OCI-LY1 (cell line): ENCODE results near the gene BTBD9.

ENCODE experiments used
- H2AFZ ChIP-seq: fragments of 200-600 bp; sonication (generic), shearing (Covaris generic); 2 replicates; pipeline ENCODE4 v1.6.0; 2014; ENCODE audit warnings: antibody characterized with exemption, mild to moderate bottlenecking, low read length
- H3F3A ChIP-seq: fragments of 200-600 bp; sonication (generic), shearing (Covaris generic); 2 replicates; pipeline ENCODE4 v1.6.0; 2014; ENCODE audit warnings: mild to moderate bottlenecking, antibody characterized with exemption, low read length, moderate library complexity; ENCODE audit not compliant: insufficient read depth
- H3K27ac ChIP-seq: fragments of 200-600 bp; sonication (generic); 2 replicates; pipeline ENCODE4 v1.5.1; 2014; ENCODE audit warnings: low read length, mixed run types, mild to moderate bottlenecking, low read depth; ENCODE audit not compliant: poor library complexity, severe bottlenecking
- H3K27me3 ChIP-seq: fragments of 200-600 bp; sonication (generic); 2 replicates; pipeline ENCODE4 v1.6.0; 2014; ENCODE audit warnings: antibody characterized with exemption, mild to moderate bottlenecking, low read length, moderate library complexity; ENCODE audit not compliant: insufficient read depth
- H3K36me3 ChIP-seq: fragments of 200-600 bp; sonication (generic); 2 replicates; pipeline ENCODE4 v1.6.1; 2014; ENCODE audit warnings: mild to moderate bottlenecking, antibody characterized with exemption, low read length, moderate library complexity, mixed read lengths; ENCODE audit not compliant: insufficient read depth
- H3K4me1 ChIP-seq: fragments of 200-600 bp; sonication (generic); 2 replicates; pipeline ENCODE4 v1.5.1; 2014; ENCODE audit warnings: mild to moderate bottlenecking, low read length, moderate library complexity; ENCODE audit not compliant: insufficient read depth, severe bottlenecking
- H3K4me2 ChIP-seq: fragments of 200-600 bp; sonication (generic), shearing (Covaris generic); 2 replicates; pipeline ENCODE4 v1.6.1; 2014; ENCODE audit warnings: low read length
- H3K4me3 ChIP-seq: fragments of 200-600 bp; sonication (generic); 2 replicates; pipeline ENCODE4 v1.5.1; 2014; ENCODE audit warnings: low read length, low read depth, mild to moderate bottlenecking, mixed read lengths; ENCODE audit not compliant: poor library complexity, severe bottlenecking
- H3K79me2 ChIP-seq: fragments of 200-600 bp; shearing (Covaris generic); 2 replicates; pipeline ENCODE4 v1.6.1; 2016; ENCODE audit warnings: mixed run types, low read length, mixed read lengths; ENCODE audit not compliant: insufficient read depth
- H3K9ac ChIP-seq: fragments of 200-600 bp; sonication (generic), shearing (Covaris generic); 2 replicates; pipeline ENCODE4 v1.6.1; 2014; ENCODE audit warnings: mild to moderate bottlenecking, low read length, mixed read lengths
- H3K9me2 ChIP-seq: fragments of 200-600 bp; sonication (generic), shearing (Covaris generic); 2 replicates; pipeline ENCODE4 v1.6.1; 2014; ENCODE audit warnings: low read depth, mild to moderate bottlenecking, low read length, mixed read lengths
- H3K9me3 ChIP-seq: fragments of 200-600 bp; shearing (Covaris generic); 2 replicates; pipeline ENCODE4 v1.6.1; 2014; ENCODE audit warnings: low read length, mixed read lengths
- H4K20me1 ChIP-seq: fragments of 200-600 bp; sonication (generic), shearing (Covaris generic); 2 replicates; pipeline ENCODE4 v1.6.0; 2016; ENCODE audit warnings: mild to moderate bottlenecking, low read length; ENCODE audit not compliant: insufficient read depth
- EZH2 ChIP-seq: fragments of 200-600 bp; sonication (generic), shearing (Covaris generic); IDR thresholded peaks from 2 replicates; pipeline ENCODE4 v1.8.0; 2017; ENCODE audit warnings: borderline replicate concordance, mixed run types, mild to moderate bottlenecking, antibody characterized with exemption, low read length, moderate library complexity, mixed read lengths
- TF ChIP-seq, protein P1 (sequence below): fragments of 200-600 bp; sonication (generic), shearing (Covaris generic); IDR thresholded peaks from 2 replicates; pipeline ENCODE4 v1.5.1; 2017; ENCODE audit warnings: mild to moderate bottlenecking, antibody characterized with exemption, low read length, moderate library complexity, mixed read lengths

Gene BTBD9

DNA sequence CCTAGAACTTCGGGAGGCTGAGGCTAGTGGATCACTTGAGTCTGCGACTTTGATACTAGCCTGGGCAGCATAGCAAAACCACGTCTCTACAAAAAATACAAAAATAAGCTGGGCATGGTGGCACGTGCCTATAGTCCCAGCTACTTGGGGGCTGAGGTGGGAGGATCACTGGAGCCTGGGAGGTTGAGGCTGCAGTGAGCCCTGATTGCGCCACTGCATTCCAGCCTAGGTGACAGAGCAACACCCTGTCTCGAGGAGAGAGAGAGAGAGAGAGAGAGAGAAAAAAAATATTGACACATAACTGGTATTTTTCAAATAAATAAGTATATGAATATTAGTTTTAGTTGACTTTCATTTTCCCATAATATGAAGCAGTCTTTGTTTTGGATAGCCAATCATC lies 222.2 kb downstream of the BTBD9 start:
- H3K4me3 ChIP-seq: no peak overlapping the region
- no peaks in the 10 kb centered on the region for H3K27me3 ChIP-seq
- no peak overlapping the region for H3K27ac ChIP-seq
- H3K4me1 ChIP-seq: no peaks in the 10 kb centered on the region
- H3K4me2 ChIP-seq: no peak overlapping the region
- H3K79me2 ChIP-seq: no peaks in the 10 kb centered on the region
- H3K9me2 ChIP-seq: no peaks in the 10 kb centered on the region
- no peaks in the 10 kb centered on the region for H3F3A ChIP-seq
- H2AFZ ChIP-seq: no peak overlapping the region
- TF ChIP-seq, protein P1, sequence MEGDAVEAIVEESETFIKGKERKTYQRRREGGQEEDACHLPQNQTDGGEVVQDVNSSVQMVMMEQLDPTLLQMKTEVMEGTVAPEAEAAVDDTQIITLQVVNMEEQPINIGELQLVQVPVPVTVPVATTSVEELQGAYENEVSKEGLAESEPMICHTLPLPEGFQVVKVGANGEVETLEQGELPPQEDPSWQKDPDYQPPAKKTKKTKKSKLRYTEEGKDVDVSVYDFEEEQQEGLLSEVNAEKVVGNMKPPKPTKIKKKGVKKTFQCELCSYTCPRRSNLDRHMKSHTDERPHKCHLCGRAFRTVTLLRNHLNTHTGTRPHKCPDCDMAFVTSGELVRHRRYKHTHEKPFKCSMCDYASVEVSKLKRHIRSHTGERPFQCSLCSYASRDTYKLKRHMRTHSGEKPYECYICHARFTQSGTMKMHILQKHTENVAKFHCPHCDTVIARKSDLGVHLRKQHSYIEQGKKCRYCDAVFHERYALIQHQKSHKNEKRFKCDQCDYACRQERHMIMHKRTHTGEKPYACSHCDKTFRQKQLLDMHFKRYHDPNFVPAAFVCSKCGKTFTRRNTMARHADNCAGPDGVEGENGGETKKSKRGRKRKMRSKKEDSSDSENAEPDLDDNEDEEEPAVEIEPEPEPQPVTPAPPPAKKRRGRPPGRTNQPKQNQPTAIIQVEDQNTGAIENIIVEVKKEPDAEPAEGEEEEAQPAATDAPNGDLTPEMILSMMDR: no peak
- no peak for TF ChIP-seq EZH2
- H3K9me3 ChIP-seq: no peaks in the 10 kb centered on the region
- H3K9ac ChIP-seq: no peak overlapping the region
- H3K36me3 ChIP-seq: no peaks in the 10 kb centered on the region
- no peaks in the 10 kb centered on the region for H4K20me1 ChIP-seq

DNA sequence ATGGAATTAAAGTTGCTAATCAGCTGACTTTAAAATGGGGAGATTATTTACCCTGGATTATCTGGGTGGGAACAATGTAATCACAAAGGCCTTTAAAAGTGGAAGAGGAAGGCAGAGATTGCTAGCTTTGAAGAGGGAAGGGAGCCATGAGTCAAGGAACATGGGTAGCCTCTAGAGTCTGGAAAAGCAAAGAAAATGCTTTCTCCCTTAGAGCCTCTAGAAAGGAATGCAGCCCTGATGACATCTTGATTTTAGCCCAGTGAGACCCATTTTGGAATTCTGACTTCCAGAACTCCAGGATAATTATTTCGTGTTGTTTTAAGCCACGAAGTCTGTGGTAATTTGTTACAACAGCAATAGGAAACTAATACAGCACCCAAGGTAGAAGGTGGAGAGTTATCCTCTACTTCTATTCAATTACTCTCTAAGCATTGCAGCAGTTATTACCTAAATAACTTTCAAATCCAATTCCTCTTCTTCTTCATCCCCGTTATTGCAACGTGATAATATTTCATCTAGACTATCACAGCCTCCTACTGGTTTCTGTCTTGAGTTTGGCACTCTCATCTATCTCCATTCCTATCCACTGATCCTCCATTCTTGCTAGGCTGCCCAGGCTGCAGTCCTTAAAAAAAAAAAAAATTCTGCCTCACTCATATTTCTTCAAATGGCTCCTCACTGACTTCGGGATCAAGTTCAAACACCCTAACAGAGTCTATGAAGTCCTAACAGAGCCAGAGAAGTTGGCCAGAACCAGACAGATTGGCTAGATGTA lies 224.3 kb downstream of the BTBD9 start:
- Histone ChIP-seq H3K9me2 (no peaks in the 10 kb centered on the region), H3K4me1 (no peaks in the 10 kb centered on the region), H3K4me2 (no peak overlapping the region), H3K9ac (no peak overlapping the region), H2AFZ (no peak overlapping the region), H4K20me1 (no peaks in the 10 kb centered on the region), H3K79me2 (no peaks in the 10 kb centered on the region), H3K9me3 (no peaks in the 10 kb centered on the region), H3K36me3 (no peaks in the 10 kb centered on the region), H3F3A (no peaks in the 10 kb centered on the region), H3K27ac (no peak overlapping the region), H3K4me3 (no peak overlapping the region), H3K27me3 (no peaks in the 10 kb centered on the region)
- TF ChIP-seq, protein P1: no peak
- no peak for TF ChIP-seq EZH2

DNA sequence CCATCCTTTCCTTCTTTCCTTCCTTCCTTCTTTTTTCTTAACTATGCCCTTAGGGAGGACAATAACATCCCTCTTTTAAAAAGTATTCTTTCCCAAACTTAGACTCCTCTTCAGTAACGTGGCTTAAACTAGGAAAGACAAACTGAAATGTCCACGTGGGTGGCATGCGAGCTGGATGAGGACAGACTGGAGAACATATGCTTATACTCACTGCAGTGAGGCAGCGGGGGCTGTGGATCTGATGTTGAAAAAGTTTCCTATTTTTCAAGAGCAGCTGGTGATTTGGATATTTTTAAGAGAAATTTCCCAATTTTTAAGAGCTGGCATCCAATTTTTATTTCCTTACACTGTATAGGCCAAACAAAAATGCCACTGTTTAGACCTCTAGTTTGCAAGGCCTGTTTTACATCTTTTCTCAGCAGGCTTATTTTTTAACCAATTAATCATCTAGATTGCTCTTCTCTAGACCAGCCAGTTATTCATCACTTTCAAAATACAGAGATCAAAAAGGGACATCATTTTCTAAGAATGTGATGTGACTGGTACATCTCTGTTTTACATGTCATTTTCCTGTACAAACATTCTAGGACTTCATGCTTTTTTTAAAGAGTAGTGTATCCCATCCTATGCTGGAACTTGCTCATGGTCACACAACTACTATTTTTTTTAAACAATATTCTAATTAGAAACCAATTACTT lies 226.5 kb downstream of the BTBD9 start:
- no peak overlapping the region for H3K27ac ChIP-seq
- TF ChIP-seq EZH2: no peak
- TF ChIP-seq, protein P1: no peak
- H3K79me2 ChIP-seq: no peaks in the 10 kb centered on the region
- H3K4me2 ChIP-seq: no peak overlapping the region
- no peaks in the 10 kb centered on the region for H4K20me1 ChIP-seq
- H3K9me2 ChIP-seq: no peaks in the 10 kb centered on the region
- H3K9ac ChIP-seq: no peak overlapping the region
- no peaks in the 10 kb centered on the region for H3F3A ChIP-seq
- no peaks in the 10 kb centered on the region for H3K4me1 ChIP-seq
- H2AFZ ChIP-seq: no peak overlapping the region
- no peaks in the 10 kb centered on the region for H3K27me3 ChIP-seq
- no peaks in the 10 kb centered on the region for H3K36me3 ChIP-seq
- no peaks in the 10 kb centered on the region for H3K9me3 ChIP-seq
- H3K4me3 ChIP-seq: no peak overlapping the region
